Testis (tissue), 2 donors: ENCODE data around the gene DCDC2.

Experiments used
- POLR2A ChIP-seq: fragments of 450-650 bp; IDR thresholded peaks from one replicate; pipeline ENCODE4 v1.6.1; 2017; ENCODE audit warnings: antibody characterized with exemption, mild to moderate bottlenecking, moderate library complexity
- TF ChIP-seq, protein P1 (sequence below), 3 experiments: fragments of 450-650 bp in 2 of 3; fragments of 200-600 bp in 1 of 3; sonication (generic) in 1 of 3; IDR thresholded peaks; one replicate each; pipeline ENCODE4 v1.5.1; 2016 to 2019; ENCODE audit warnings: antibody characterized with exemption in 3 of 3, mild to moderate bottlenecking in 2 of 3, moderate library complexity in 1 of 3

DNA sequence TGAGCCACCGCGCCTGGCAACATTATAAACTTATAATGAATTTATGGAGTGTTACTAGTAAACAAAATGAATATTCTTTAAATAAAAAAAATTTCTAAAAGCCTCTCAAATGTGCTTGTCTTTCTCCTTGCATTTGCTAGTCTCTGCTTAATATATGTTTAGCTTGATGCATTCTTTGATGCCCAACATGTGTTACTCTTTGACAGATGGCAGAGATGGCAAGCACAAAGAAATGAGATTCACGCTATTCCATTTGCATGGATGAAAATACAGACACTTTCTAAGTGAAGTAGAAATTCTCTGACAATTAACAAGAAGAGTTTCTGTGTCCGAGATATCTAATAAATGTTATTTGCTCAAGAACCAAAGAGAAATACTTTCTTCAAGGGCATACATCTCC lies 30.1 kb downstream of the DCDC2 start:
- TF ChIP-seq, protein P1, sequence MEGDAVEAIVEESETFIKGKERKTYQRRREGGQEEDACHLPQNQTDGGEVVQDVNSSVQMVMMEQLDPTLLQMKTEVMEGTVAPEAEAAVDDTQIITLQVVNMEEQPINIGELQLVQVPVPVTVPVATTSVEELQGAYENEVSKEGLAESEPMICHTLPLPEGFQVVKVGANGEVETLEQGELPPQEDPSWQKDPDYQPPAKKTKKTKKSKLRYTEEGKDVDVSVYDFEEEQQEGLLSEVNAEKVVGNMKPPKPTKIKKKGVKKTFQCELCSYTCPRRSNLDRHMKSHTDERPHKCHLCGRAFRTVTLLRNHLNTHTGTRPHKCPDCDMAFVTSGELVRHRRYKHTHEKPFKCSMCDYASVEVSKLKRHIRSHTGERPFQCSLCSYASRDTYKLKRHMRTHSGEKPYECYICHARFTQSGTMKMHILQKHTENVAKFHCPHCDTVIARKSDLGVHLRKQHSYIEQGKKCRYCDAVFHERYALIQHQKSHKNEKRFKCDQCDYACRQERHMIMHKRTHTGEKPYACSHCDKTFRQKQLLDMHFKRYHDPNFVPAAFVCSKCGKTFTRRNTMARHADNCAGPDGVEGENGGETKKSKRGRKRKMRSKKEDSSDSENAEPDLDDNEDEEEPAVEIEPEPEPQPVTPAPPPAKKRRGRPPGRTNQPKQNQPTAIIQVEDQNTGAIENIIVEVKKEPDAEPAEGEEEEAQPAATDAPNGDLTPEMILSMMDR (IDR thresholded peaks at IDR 0.05), result no peak
- no peak for TF ChIP-seq POLR2A
